Activated CD8-positive, alpha-beta T cell treated with anti-CD3 and anti-CD28 coated beads for 36 hours (primary cell): ENCODE data around the gene CDC42BPB. TPM values are rescaled to one million over a fixed set of nuclear protein-coding genes. Genes with fewer than 3 reads are reported as not detected.

Experiments
- ATAC-seq: fragments of 200-7000 bp; cut with Tn5 transposase; one replicate; pipeline ENCODE4 v1.10.0; 2021; ENCODE audit warnings: mild to moderate bottlenecking, moderate library complexity
- CTCF ChIA-PET: fragments of 350-600 bp; sonication (Branson Sonifier 250); formaldehyde crosslinking; loops from one replicate; lab custom pipeline; 2021; ENCODE audit warnings: antibody characterized with exemption; lab: Charles Lee
- POLR2A ChIA-PET: fragments of 350-600 bp; sonication (Branson Sonifier 250); formaldehyde crosslinking; loops from one replicate; lab custom pipeline; 2021; ENCODE audit warnings: antibody characterized with exemption; lab: Charles Lee
- DNase-seq: peaks from one replicate; pipeline ENCODE4 v3.0.0-alpha.2; 2020
- H3K27ac Mint-ChIP-seq: one replicate; pipeline ENCODE4 v1.8.0; 2021; ENCODE audit warnings: mild to moderate bottlenecking, mixed read lengths
- H3K27me3 Mint-ChIP-seq: one replicate; pipeline ENCODE4 v1.8.0; 2021; ENCODE audit warnings: mixed read lengths
- H3K36me3 Mint-ChIP-seq: one replicate; pipeline ENCODE4 v1.8.0; 2021; ENCODE audit warnings: low read depth, mixed read lengths
- H3K4me1 Mint-ChIP-seq: one replicate; pipeline ENCODE4 v1.8.0; 2021; ENCODE audit warnings: low read depth, mixed read lengths
- H3K4me3 Mint-ChIP-seq: one replicate; pipeline ENCODE4 v1.8.0; 2021; ENCODE audit warnings: mild to moderate bottlenecking, moderate library complexity, mixed read lengths
- H3K9me3 Mint-ChIP-seq: one replicate; pipeline ENCODE4 v1.8.0; 2021; ENCODE audit warnings: mixed read lengths
- intact Hi-C: fragments of 100-400 bp; cut with micrococcal nuclease; formaldehyde crosslinking; loops from one replicate; pipeline ENCODE4 v1.10.0; 2022
- total RNA-seq, 2 experiments: library from RNA; stranded (reverse); gene quantifications; one replicate each; pipeline ENCODE4 v1.2.3, GENCODE V29; 2021
- TF ChIP-seq, protein P1 (sequence below): fragments of 200-600 bp; IDR thresholded peaks from one replicate; pipeline ENCODE4 v1.8.0; 2022; ENCODE audit warnings: antibody characterized with exemption, mild to moderate bottlenecking

CDC42BPB gene
- total RNA-seq, 2 experiments from 2014 or later, result 0.72 to 0.96 TPM

GRCh38 chr14:102947321-102948103 lies 109.8 kb downstream of the CDC42BPB start:
- no peak for ATAC-seq
- Mint-ChIP-seq H3K4me3 (no peak overlapping the region), H3K27ac (no peak overlapping the region), H3K27me3 (no peaks in the 10 kb centered on the region), H3K9me3 (no peaks in the 10 kb centered on the region), H3K4me1 (peaks cover 18% of the 10 kb centered on the region), H3K36me3 (no peaks in the 10 kb centered on the region)
- intact Hi-C loops, result no loop called here
- no peak for DNase-seq
- ChIA-PET CTCF (no interaction called here), POLR2A (no interaction called here)
- TF ChIP-seq, protein P1, sequence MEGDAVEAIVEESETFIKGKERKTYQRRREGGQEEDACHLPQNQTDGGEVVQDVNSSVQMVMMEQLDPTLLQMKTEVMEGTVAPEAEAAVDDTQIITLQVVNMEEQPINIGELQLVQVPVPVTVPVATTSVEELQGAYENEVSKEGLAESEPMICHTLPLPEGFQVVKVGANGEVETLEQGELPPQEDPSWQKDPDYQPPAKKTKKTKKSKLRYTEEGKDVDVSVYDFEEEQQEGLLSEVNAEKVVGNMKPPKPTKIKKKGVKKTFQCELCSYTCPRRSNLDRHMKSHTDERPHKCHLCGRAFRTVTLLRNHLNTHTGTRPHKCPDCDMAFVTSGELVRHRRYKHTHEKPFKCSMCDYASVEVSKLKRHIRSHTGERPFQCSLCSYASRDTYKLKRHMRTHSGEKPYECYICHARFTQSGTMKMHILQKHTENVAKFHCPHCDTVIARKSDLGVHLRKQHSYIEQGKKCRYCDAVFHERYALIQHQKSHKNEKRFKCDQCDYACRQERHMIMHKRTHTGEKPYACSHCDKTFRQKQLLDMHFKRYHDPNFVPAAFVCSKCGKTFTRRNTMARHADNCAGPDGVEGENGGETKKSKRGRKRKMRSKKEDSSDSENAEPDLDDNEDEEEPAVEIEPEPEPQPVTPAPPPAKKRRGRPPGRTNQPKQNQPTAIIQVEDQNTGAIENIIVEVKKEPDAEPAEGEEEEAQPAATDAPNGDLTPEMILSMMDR, result no peak

GRCh38 chr14:102945346-102946130 lies 111.8 kb downstream of the CDC42BPB start:
- POLR2A ChIA-PET, result no interaction called here
- no peaks in the 10 kb centered on the region for H3K9me3 Mint-ChIP-seq
- TF ChIP-seq, protein P1, result no peak
- no peaks in the 10 kb centered on the region for H3K36me3 Mint-ChIP-seq
- DNase-seq, result no peak
- intact Hi-C loops, result no loop called here
- CTCF ChIA-PET, result no interaction called here
- no peaks in the 10 kb centered on the region for H3K27me3 Mint-ChIP-seq
- ATAC-seq, result no peak
- no peak overlapping the region for H3K4me3 Mint-ChIP-seq
- no peak overlapping the region for H3K27ac Mint-ChIP-seq
- H3K4me1 Mint-ChIP-seq, result peaks cover 18% of the 10 kb centered on the region

- Mint-ChIP-seq H3K4me3 (no peak overlapping the region), H3K27ac (no peak overlapping the region), H3K36me3 (no peaks in the 10 kb centered on the region), H3K27me3 (no peaks in the 10 kb centered on the region), H3K4me1 (peaks cover 18% of the 10 kb centered on the region), H3K9me3 (no peaks in the 10 kb centered on the region)
- ChIA-PET CTCF (no interaction called here), POLR2A (interaction anchor here (1.4 kb wide), 1 partner anchor 9 kb away, joined by 3 read pairs; no protein-coding TSS in a partner anchor)
- intact Hi-C loops, result no loop called here
- DNase-seq, result no peak
- no peak for ATAC-seq
- TF ChIP-seq, protein P1, result no peak
Measured at GRCh38 chr14:102944448-102945330, 112.7 kb downstream of the CDC42BPB start.

DNA sequence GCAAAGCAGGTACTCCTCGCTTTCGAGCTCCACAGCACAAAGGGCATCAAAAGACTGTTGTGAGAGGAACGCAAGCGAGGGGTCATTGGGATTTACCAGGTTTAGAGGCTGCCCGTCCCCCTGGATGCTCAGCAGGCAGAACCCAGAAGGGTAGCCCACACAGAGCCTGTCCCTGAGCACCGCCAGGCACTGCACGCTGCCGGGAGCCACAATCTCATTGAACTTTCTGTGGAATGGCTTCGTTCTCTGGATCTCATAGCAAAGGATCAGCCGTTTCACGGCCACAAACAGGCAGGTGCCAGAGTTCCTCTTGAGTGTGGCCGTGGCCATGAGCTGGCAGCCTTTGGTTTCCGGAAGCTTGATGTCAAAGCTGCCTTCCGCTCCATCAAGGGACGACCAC lies 113.4 kb downstream of the CDC42BPB start:
- Mint-ChIP-seq H3K36me3 (no peaks in the 10 kb centered on the region), H3K4me1 (peaks cover 12% of the 10 kb centered on the region), H3K27ac (no peak overlapping the region), H3K4me3 (no peak overlapping the region), H3K9me3 (no peaks in the 10 kb centered on the region), H3K27me3 (no peaks in the 10 kb centered on the region)
- TF ChIP-seq, protein P1, result no peak
- intact Hi-C loops, result no loop called here
- ChIA-PET POLR2A (interaction anchor here (0.5 to 1.4 kb wide), 2 partner anchors 9 to 467 kb away, joined by 3 read pairs; no protein-coding TSS in a partner anchor), CTCF (no interaction called here)
- no peak for DNase-seq
- no peak for ATAC-seq
